GM21786 (cell line): ENCODE data around the gene SHC2.
"Not testable (repeated sequence)": the region's sequence is repeated elsewhere in the genome, so short reads cannot be mapped to it uniquely, and the experiment has no call there.

Experiments used
- ATAC-seq: cut with Tn5 transposase; IDR thresholded peaks from one replicate; pipeline ENCODE4 v1.9.1; 2021; ENCODE audit not compliant: unreplicated experiment

SHC2 gene

GRCh38 chr19:493391-494170 lies 32.7 kb upstream of the SHC2 start:
- no peak for ATAC-seq

- ATAC-seq, result no peak
Observed at GRCh38 chr19:492091-492531, 31.3 kb upstream of the SHC2 start.

- no peak for ATAC-seq
Observed at GRCh38 chr19:491146-491741, 30.4 kb upstream of the SHC2 start.

- ATAC-seq, result no peak
Observed at GRCh38 chr19:489418-490196, 28.8 kb upstream of the SHC2 start.

- ATAC-seq, result peak; percentile 79
Observed at GRCh38 chr19:488505-489417, 27.9 kb upstream of the SHC2 start.

GRCh38 chr19:485583-486236 lies 24.9 kb upstream of the SHC2 start:
- no peak for ATAC-seq

- ATAC-seq, result no peak
Observed at GRCh38 chr19:485077-485476, 24.2 kb upstream of the SHC2 start.

- ATAC-seq, result no peak
Observed at GRCh38 chr19:484494-484893, 23.7 kb upstream of the SHC2 start.

- ATAC-seq, result no peak
Observed at GRCh38 chr19:483332-484072, 22.7 kb upstream of the SHC2 start.

GRCh38 chr19:482186-483041 lies 21.6 kb upstream of the SHC2 start:
- ATAC-seq, result no peak

GRCh38 chr19:481100-481499 lies 20.3 kb upstream of the SHC2 start:
- not testable (repeated sequence) for ATAC-seq

- no peak for ATAC-seq
Observed at GRCh38 chr19:480016-480855, 19.4 kb upstream of the SHC2 start.

- ATAC-seq, result no peak
Observed at GRCh38 chr19:478976-479375, 18.1 kb upstream of the SHC2 start.

- ATAC-seq, result no peak
Observed at GRCh38 chr19:478236-478903, 17.5 kb upstream of the SHC2 start.

- ATAC-seq, result no peak
Observed at GRCh38 chr19:475360-475759, 14.5 kb upstream of the SHC2 start.

- no peak for ATAC-seq
Observed at GRCh38 chr19:474126-475078, 13.6 kb upstream of the SHC2 start.
